Hepatocyte (in vitro differentiated cells): ENCODE results near the gene DPP8. TPM values are rescaled to one million over a fixed set of nuclear protein-coding genes. Genes with fewer than 3 reads are reported as not detected.

Source experiments
- DNase-seq: peaks from one replicate; pipeline ENCODE4 v3.0.0-alpha.2; 2016; ENCODE audit warnings: low spot score
- H2AFZ ChIP-seq: fragments of 200-600 bp; sonication (generic); 2 replicates; pipeline ENCODE4 v1.6.0; 2016; ENCODE audit warnings: antibody characterized with exemption, mild to moderate bottlenecking
- H3K27ac ChIP-seq: fragments of 200-600 bp; sonication (generic); 2 replicates; pipeline ENCODE4 v1.5.1; 2016; ENCODE audit warnings: mild to moderate bottlenecking
- H3K27me3 ChIP-seq: fragments of 200-600 bp; sonication (generic); 2 replicates; pipeline ENCODE4 v1.6.1; 2016
- H3K36me3 ChIP-seq: fragments of 200-600 bp; sonication (generic); replicated peaks from 2 replicates; pipeline ENCODE4 v1.5.1; 2016; ENCODE audit warnings: low read depth; ENCODE audit not compliant: insufficient read depth
- H3K4me1 ChIP-seq: fragments of 200-600 bp; sonication (generic); 2 replicates; pipeline ENCODE4 v1.5.1; 2016; ENCODE audit warnings: mild to moderate bottlenecking, moderate library complexity; ENCODE audit not compliant: insufficient read depth
- H3K4me2 ChIP-seq: fragments of 200-600 bp; sonication (generic); 2 replicates; pipeline ENCODE4 v1.6.0; 2016
- H3K4me3 ChIP-seq: fragments of 200-600 bp; sonication (generic); 2 replicates; pipeline ENCODE4 v1.5.1; 2016; ENCODE audit warnings: mild to moderate bottlenecking
- H3K79me2 ChIP-seq: fragments of 200-600 bp; sonication (generic); 2 replicates; pipeline ENCODE4 v1.6.0; 2017; ENCODE audit warnings: mild to moderate bottlenecking
- H3K9me2 ChIP-seq: fragments of 200-600 bp; sonication (generic); replicated peaks from 2 replicates; pipeline ENCODE4 v1.6.0; 2017; ENCODE audit warnings: mild to moderate bottlenecking; ENCODE audit not compliant: insufficient read depth
- H3K9me3 ChIP-seq: fragments of 200-600 bp; sonication (generic); 2 replicates; pipeline ENCODE4 v1.5.1; 2016; ENCODE audit warnings: low read depth, mild to moderate bottlenecking
- H4K20me1 ChIP-seq: fragments of 200-600 bp; sonication (generic); 2 replicates; pipeline ENCODE4 v1.6.0; 2016; ENCODE audit warnings: mild to moderate bottlenecking; ENCODE audit not compliant: insufficient read depth, poor library complexity, severe bottlenecking
- EZH2 ChIP-seq: fragments of 200-600 bp; sonication (generic); IDR thresholded peaks from 2 replicates; pipeline ENCODE4 v1.6.1; 2016; ENCODE audit warnings: antibody characterized with exemption, mild to moderate bottlenecking, borderline replicate concordance
- EZH2phosphoT487 ChIP-seq: fragments of 200-600 bp; sonication (generic); IDR thresholded peaks from one replicate; pipeline ENCODE4 v1.6.1; 2018; ENCODE audit warnings: antibody characterized with exemption, mild to moderate bottlenecking, low read depth, moderate library complexity; ENCODE audit not compliant: unreplicated experiment, severe bottlenecking
- WGBS: methylation state at CpG from one replicate; pipeline ENCODE4 v1.1.6; 2016; ENCODE audit warnings: low lambda C conversion rate; ENCODE audit errors: missing lambda C conversion rate; 5-methylcytosine and 5-hydroxymethylcytosine counted together
- polyA plus RNA-seq: library from polyadenylated mRNA; unstranded; fragments of >200 nt; fragmentation: Nextera tagmentation; extraction: Ambion mirVana; gene quantifications from 2 replicates; pipeline ENCODE4 v1.2.1, GENCODE V29; 2016
- small RNA-seq: library from RNA; depleted of rRNA; stranded (forward); fragments of <200 nt; gene quantifications from one replicate; pipeline ENCODE3, GENCODE V24; 2014
- total RNA-seq: library from RNA; depleted of rRNA; stranded (reverse); fragments of >200 nt; gene quantifications from 2 replicates; pipeline ENCODE4 v1.2.3, GENCODE V29; 2014
- TF ChIP-seq, protein P1 (sequence below): fragments of 200-600 bp; sonication (generic); IDR thresholded peaks from 2 replicates; pipeline ENCODE4 v1.5.1; 2016; ENCODE audit warnings: antibody characterized with exemption, mild to moderate bottlenecking; ENCODE audit not compliant: poor library complexity

The DPP8 gene
- total and polyA plus RNA-seq, 2 experiments from 2014 or later: 23.3 to 25.3 TPM

DNA sequence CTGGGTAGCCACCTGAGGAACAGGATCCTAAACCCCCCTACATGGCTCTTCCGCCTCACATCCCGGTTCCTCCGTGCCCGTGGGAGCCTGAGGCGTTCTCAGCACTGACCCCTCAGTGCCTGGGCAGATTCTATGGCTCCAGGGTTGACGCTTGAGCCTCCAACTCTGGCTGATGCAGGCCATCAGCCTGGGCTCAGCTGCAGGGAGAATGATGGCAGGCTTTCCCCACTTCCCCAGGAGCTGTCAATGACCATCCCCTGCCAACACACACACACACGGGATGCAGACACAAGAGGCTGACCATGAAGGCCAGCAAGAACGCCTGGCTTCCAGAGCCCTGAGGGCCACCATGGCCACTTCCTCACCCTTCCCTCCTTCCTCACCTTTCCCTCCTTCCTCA lies 123.9 kb downstream of the DPP8 start:
- H3K9me2 ChIP-seq: no peaks in the 10 kb centered on the region
- H3K4me2 ChIP-seq: no peak overlapping the region
- no peaks in the 10 kb centered on the region for H3K9me3 ChIP-seq
- no peaks in the 10 kb centered on the region for H3K4me1 ChIP-seq
- no peak overlapping the region for H3K4me3 ChIP-seq
- no peak overlapping the region for H2AFZ ChIP-seq
- no peak for DNase-seq
- H3K36me3 ChIP-seq: no peaks in the 10 kb centered on the region
- 84% methylated on average over 8 of the region's 8 CpGs for WGBS
- TF ChIP-seq EZH2phosphoT487 (no peak), EZH2 (no peak)
- TF ChIP-seq, protein P1, sequence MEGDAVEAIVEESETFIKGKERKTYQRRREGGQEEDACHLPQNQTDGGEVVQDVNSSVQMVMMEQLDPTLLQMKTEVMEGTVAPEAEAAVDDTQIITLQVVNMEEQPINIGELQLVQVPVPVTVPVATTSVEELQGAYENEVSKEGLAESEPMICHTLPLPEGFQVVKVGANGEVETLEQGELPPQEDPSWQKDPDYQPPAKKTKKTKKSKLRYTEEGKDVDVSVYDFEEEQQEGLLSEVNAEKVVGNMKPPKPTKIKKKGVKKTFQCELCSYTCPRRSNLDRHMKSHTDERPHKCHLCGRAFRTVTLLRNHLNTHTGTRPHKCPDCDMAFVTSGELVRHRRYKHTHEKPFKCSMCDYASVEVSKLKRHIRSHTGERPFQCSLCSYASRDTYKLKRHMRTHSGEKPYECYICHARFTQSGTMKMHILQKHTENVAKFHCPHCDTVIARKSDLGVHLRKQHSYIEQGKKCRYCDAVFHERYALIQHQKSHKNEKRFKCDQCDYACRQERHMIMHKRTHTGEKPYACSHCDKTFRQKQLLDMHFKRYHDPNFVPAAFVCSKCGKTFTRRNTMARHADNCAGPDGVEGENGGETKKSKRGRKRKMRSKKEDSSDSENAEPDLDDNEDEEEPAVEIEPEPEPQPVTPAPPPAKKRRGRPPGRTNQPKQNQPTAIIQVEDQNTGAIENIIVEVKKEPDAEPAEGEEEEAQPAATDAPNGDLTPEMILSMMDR: no peak
- peaks cover 22% of the 10 kb centered on the region for H3K27me3 ChIP-seq
- no peak overlapping the region for H3K27ac ChIP-seq
- no peaks in the 10 kb centered on the region for H4K20me1 ChIP-seq
- no peaks in the 10 kb centered on the region for H3K79me2 ChIP-seq

DNA sequence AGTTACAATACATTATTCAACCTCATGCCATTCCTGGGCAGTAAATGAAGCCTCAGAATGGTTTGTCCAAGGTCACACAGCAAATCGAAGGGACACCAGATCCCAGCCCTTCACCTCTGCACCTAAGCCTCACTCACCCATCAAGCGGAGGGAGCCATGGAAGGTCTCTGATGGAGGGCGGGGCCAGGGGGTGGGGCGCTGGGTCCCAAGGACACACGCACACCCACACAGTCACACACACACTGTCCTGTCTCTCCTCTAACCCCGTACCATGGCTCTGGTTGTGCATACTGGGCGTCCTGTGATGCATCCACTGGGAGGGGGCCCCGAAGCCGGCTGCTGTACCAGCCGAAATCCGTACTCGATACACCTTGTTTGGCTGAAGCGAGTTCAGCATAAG lies 124.4 kb downstream of the DPP8 start:
- Histone ChIP-seq H3K36me3 (no peaks in the 10 kb centered on the region), H3K4me1 (no peaks in the 10 kb centered on the region), H3K27me3 (peaks cover 22% of the 10 kb centered on the region), H3K4me3 (no peak overlapping the region), H2AFZ (no peak overlapping the region), H4K20me1 (no peaks in the 10 kb centered on the region), H3K9me2 (no peaks in the 10 kb centered on the region), H3K79me2 (no peaks in the 10 kb centered on the region), H3K27ac (no peak overlapping the region), H3K4me2 (no peak overlapping the region), H3K9me3 (no peaks in the 10 kb centered on the region)
- TF ChIP-seq, protein P1: no peak
- TF ChIP-seq EZH2phosphoT487 (no peak), EZH2 (no peak)
- no peak for DNase-seq
- 96% methylated on average over 13 of the region's 13 CpGs for WGBS

Small RNA genes lying within 50 kb of the gene (small RNA-seq; reads per million reads assigned to genes)
- not detected for gene AC105129.1
- gene RF00019: not detected
- not detected for gene RNU6-19P

Other genes starting within 250 kb of the DPP8 start
- gene PARP16, start 230.8 kb downstream of the DPP8 start, total RNA-seq: 9.3 and 13.2 TPM in 2 replicates
- gene PARP16, start 230.8 kb downstream of the DPP8 start, polyA plus RNA-seq: 16.0 and 19.7 TPM in 2 replicates
- not detected in 2 replicates for gene RNU5A-1, start 221.6 kb downstream of the DPP8 start, total RNA-seq
- not detected in 2 replicates for gene RNU5A-1, start 221.6 kb downstream of the DPP8 start, polyA plus RNA-seq
- not detected in 2 replicates for gene RNU5B-1, start 213.0 kb downstream of the DPP8 start, total RNA-seq
- not detected in 2 replicates for gene RNU5B-1, start 213.0 kb downstream of the DPP8 start, polyA plus RNA-seq
- gene IGDCC3, start 139.7 kb downstream of the DPP8 start, total RNA-seq: 8.1 and 15.1 TPM in 2 replicates
- gene IGDCC3, start 139.7 kb downstream of the DPP8 start, polyA plus RNA-seq: 14.8 and 33.0 TPM in 2 replicates
- gene IGDCC4, start 94.7 kb downstream of the DPP8 start, total RNA-seq: 9.7 and 12.9 TPM in 2 replicates
- gene IGDCC4, start 94.7 kb downstream of the DPP8 start, polyA plus RNA-seq: 11.8 and 14.9 TPM in 2 replicates
- gene HACD3, start 12.8 kb upstream of the DPP8 start, total RNA-seq: 156 and 171 TPM in 2 replicates
- 123 and 127 TPM in 2 replicates for gene HACD3, start 12.8 kb upstream of the DPP8 start, polyA plus RNA-seq
- 41.6 and 45.7 TPM in 2 replicates for gene INTS14, start 93.4 kb upstream of the DPP8 start, total RNA-seq
- gene INTS14, start 93.4 kb upstream of the DPP8 start, polyA plus RNA-seq: 25.5 and 28.6 TPM in 2 replicates
- 7.4 and 9.5 TPM in 2 replicates for gene SLC24A1, start 104.2 kb upstream of the DPP8 start, total RNA-seq
- 3.6 and 6.1 TPM in 2 replicates for gene SLC24A1, start 104.2 kb upstream of the DPP8 start, polyA plus RNA-seq